HepG2 (cell line): ENCODE results near the gene PAFAH1B2. TPM values are rescaled to one million over a fixed set of nuclear protein-coding genes. Genes with fewer than 3 reads are reported as not detected.

Experiments
- ATAC-seq: fragments of 200-7000 bp; cut with Tn5 transposase; 3 replicates; pipeline ENCODE4 v1.9.1; 2020; ENCODE audit warnings: mild to moderate bottlenecking, moderate library complexity
- BruUV-seq: library from RNA; stranded (reverse); fragments of 400-500 nt; replicated peaks from 2 replicates; lab custom pipeline; 2021; lab: Mats Ljungman, UMichigan
- CTCF ChIA-PET: fragments of 300-600 bp; formaldehyde crosslinking; extraction: SDS; loops from one replicate; lab custom pipeline; 2021; ENCODE audit warnings: low total read pairs, inconsistent platforms, low intra/inter-chr PET ratio; lab: Yijun Ruan, JAX
- POLR2A ChIA-PET: fragments of 350-600 bp; sonication (Branson Sonifier 250); formaldehyde crosslinking; loops from one replicate; lab custom pipeline; 2020; ENCODE audit warnings: antibody characterized with exemption, inconsistent platforms; lab: Yijun Ruan, JAX
- DNase-seq: peaks from one replicate; pipeline ENCODE4 v3.0.0-alpha.2; 2015; ENCODE audit warnings: low spot score
- FAIRE-seq: peaks from 3 replicates; lab custom pipeline; 2011; peaks lifted over from hg19 to GRCh38; lab: Jason Lieb, UNC
- H2AFZ ChIP-seq: one replicate; pipeline ENCODE4 v1.6.1; 2011; ENCODE audit warnings: low read length, inconsistent platforms
- H3K27ac ChIP-seq: fragments of 300-600 bp; 3 replicates; pipeline ENCODE4 v1.8.0; 2011; ENCODE audit warnings: mixed run types, mild to moderate bottlenecking, mixed read lengths, low read length, inconsistent platforms; ENCODE audit not compliant: insufficient read depth; ENCODE audit errors: extremely low read length
- H3K27me3 ChIP-seq, 2 experiments: fragments of 200-600 bp in 1 of 2; 2 replicates in 1 of 2; 3 replicates in 1 of 2; pipeline versions ENCODE4 v1.6.0 to v1.8.0; 2011; ENCODE audit warnings: low read length in 2 of 2, mild to moderate bottlenecking in 2 of 2, moderate library complexity in 2 of 2, inconsistent platforms in 1 of 2; ENCODE audit not compliant: insufficient read depth in 2 of 2, control insufficient read depth in 1 of 2
- H3K36me3 ChIP-seq, 2 experiments: fragments of 200-600 bp in 1 of 2; replicated peaks in 1 of 2; 2 replicates in 1 of 2; 3 replicates in 1 of 2; pipeline versions ENCODE4 v1.5.1 to v1.8.0; 2011; ENCODE audit warnings: low read length in 2 of 2, inconsistent platforms in 1 of 2; ENCODE audit not compliant: insufficient read depth in 2 of 2, control insufficient read depth in 1 of 2
- H3K4me1 ChIP-seq: 2 replicates; pipeline ENCODE4 v1.5.1; 2012; ENCODE audit warnings: low read length, inconsistent platforms; ENCODE audit not compliant: insufficient read depth
- H3K4me2 ChIP-seq: 2 replicates; pipeline ENCODE4 v1.6.0; 2011; ENCODE audit warnings: low read depth, low read length, inconsistent platforms
- H3K4me3 ChIP-seq, 3 experiments: fragments of 200-600 bp in 1 of 3; sonication (generic), shearing (Covaris generic) in 1 of 3; replicated peaks in 1 of 3; 2 replicates each; pipeline ENCODE4 v1.5.1; 2011 to 2016; ENCODE audit warnings: low read length in 3 of 3, inconsistent platforms in 2 of 3, low read depth in 2 of 3, mild to moderate bottlenecking in 2 of 3, control low read depth in 1 of 3, mixed read lengths in 1 of 3; ENCODE audit not compliant: insufficient read depth in 1 of 3
- H3K79me2 ChIP-seq: one replicate; pipeline ENCODE4 v1.6.1; 2011; ENCODE audit warnings: low read length, inconsistent platforms; ENCODE audit not compliant: insufficient read depth
- H3K9ac ChIP-seq: 2 replicates; pipeline ENCODE4 v1.6.0; 2011; ENCODE audit warnings: mild to moderate bottlenecking, low read depth, low read length, inconsistent platforms; ENCODE audit not compliant: insufficient read depth
- H3K9me3 ChIP-seq: 2 replicates; pipeline ENCODE4 v1.5.1; 2012; ENCODE audit warnings: mild to moderate bottlenecking, low read length
- H4K20me1 ChIP-seq: 2 replicates; pipeline ENCODE4 v1.6.0; 2011; ENCODE audit warnings: inconsistent platforms, mild to moderate bottlenecking, low read length, moderate library complexity; ENCODE audit not compliant: insufficient read depth
- AGO2 ChIP-seq: fragments of 200-400 bp; formaldehyde crosslinking; optimal IDR thresholded peaks from 2 replicates; pipeline ENCODE3; 2017; ENCODE audit warnings: mild to moderate bottlenecking, low read depth, low read length, moderate library complexity
- CREB1 ChIP-seq, 2 experiments: fragments of 450-650 bp in 1 of 2; IDR thresholded peaks; 2 replicates each; pipeline ENCODE4 v1.6.1; 2016 to 2017; ENCODE audit warnings: control low read depth in 1 of 2, mild to moderate bottlenecking in 1 of 2, missing compliant biosample characterization in 1 of 2, missing genetic modification characterization in 1 of 2
- WGBS: methylation state at CpG from one replicate; pipeline ENCODE4 v1.1.6; 2017; ENCODE audit warnings: low lambda C conversion rate; 5-methylcytosine and 5-hydroxymethylcytosine counted together
- in situ Hi-C: cut with HindIII; loops from 2 replicates; pipeline ENCODE4 v1.10.0; 2017; ENCODE audit warnings: low pct_unique_long_range_greater_than_20kb; ENCODE audit not compliant: extremely low pct_ligation_motif_present
- intact Hi-C: fragments of 100-400 bp; cut with micrococcal nuclease; formaldehyde crosslinking; loops from one replicate; pipeline ENCODE4 v1.10.0; 2022; ENCODE audit not compliant: unreplicated experiment
- polyA plus RNA-seq, 8 experiments: library from polyadenylated mRNA; depleted of rRNA in 3 of 8; stranded (reverse) in 7 of 8; unstranded in 1 of 8; fragments of >200 nt; fragmentation: Illumina TruSeq in 4 of 8; extraction: Trizol in 4 of 8; gene quantifications; 2 replicates each; pipeline versions ENCODE4 v1.2.1 to v1.2.3, GENCODE V29; 2011 to 2016; ENCODE audit warnings: low read depth in 4 of 8, missing spikeins in 1 of 8, mixed read lengths in 1 of 8; ENCODE audit not compliant: insufficient read depth in 1 of 8
- total RNA-seq, 5 experiments: library from RNA; depleted of rRNA; stranded (reverse); fragments of >200 nt; fragmentation: Illumina TruSeq; extraction: Trizol; gene quantifications; 2 replicates each; pipeline ENCODE4 v1.2.3, GENCODE V29; 2016; ENCODE audit warnings: low read depth in 1 of 5
- TF ChIP-seq, protein P1 (sequence below): sonication (generic); formaldehyde crosslinking; IDR thresholded peaks from 2 replicates; pipeline ENCODE4 v1.4.0; 2020; ENCODE audit warnings: mild to moderate bottlenecking, missing genetic modification reagents, borderline replicate concordance
- TF ChIP-seq, protein P2 (sequence below): sonication (generic); formaldehyde crosslinking; IDR thresholded peaks from 2 replicates; pipeline ENCODE4 v1.8.1; 2023; ENCODE audit warnings: mild to moderate bottlenecking, missing genetic modification reagents

PAFAH1B2 gene
- total and polyA plus RNA-seq, 2 of the 13 experiments (the other 11 are each of a cell fraction or from before 2014, with no cell fraction given), result 28.8 to 104 TPM

DNA sequence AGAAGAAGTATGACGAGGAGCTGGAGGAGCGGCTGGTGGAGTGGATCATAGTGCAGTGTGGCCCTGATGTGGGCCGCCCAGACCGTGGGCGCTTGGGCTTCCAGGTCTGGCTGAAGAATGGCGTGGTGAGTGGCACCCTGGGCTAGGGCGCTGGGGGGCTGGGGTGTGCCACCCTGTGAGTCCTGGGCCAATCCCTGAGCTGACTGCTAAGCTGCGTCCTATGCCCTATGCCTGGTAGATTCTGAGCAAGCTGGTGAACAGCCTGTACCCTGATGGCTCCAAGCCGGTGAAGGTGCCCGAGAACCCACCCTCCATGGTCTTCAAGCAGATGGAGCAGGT lies 59.0 kb downstream of the PAFAH1B2 start:
- in situ Hi-C loops (no loop called here), intact Hi-C loops (no loop called here)
- no TSS peak for BruUV-seq
- no peaks in the 10 kb centered on the region for H4K20me1 ChIP-seq
- 96% methylated on average over 7 of the region's 10 CpGs for WGBS
- H3K9ac ChIP-seq, result no peak overlapping the region
- H3K27me3 ChIP-seq, result no peaks in the 10 kb centered on the region
- H3K9me3 ChIP-seq, result no peaks in the 10 kb centered on the region
- CTCF ChIA-PET, result no interaction called here
- H3K79me2 ChIP-seq, result no peaks in the 10 kb centered on the region
- H3K27ac ChIP-seq, result no peak overlapping the region
- FAIRE-seq, result no peak
- H3K4me1 ChIP-seq, result peaks cover 8% of the 10 kb centered on the region
- TF ChIP-seq, protein P1, sequence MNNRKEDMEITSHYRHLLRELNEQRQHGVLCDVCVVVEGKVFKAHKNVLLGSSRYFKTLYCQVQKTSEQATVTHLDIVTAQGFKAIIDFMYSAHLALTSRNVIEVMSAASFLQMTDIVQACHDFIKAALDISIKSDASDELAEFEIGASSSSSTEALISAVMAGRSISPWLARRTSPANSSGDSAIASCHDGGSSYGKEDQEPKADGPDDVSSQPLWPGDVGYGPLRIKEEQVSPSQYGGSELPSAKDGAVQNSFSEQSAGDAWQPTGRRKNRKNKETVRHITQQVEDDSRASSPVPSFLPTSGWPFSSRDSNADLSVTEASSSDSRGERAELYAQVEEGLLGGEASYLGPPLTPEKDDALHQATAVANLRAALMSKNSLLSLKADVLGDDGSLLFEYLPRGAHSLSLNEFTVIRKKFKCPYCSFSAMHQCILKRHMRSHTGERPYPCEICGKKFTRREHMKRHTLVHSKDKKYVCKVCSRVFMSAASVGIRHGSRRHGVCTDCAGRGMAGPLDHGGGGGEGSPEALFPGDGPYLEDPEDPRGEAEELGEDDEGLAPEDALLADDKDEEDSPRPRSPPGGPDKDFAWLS, result no peak
- no peak for TF ChIP-seq CREB1 (IDR thresholded peaks at IDR 0.05)
- TF ChIP-seq CREB1 (CRISPR knock-in tag; IDR thresholded peaks at IDR 0.05), result no peak
- peak; percentile 63 for TF ChIP-seq AGO2
- no peak overlapping the region for H3K4me2 ChIP-seq
- H3K4me3 ChIP-seq, result no peak overlapping the region
- no peak overlapping the region for H2AFZ ChIP-seq
- ATAC-seq, result no peak
- POLR2A ChIA-PET, result interaction anchor here (0.9 kb wide), 1 partner anchor 25 kb away, joined by 3 read pairs; the partner anchor contains the start of gene SIDT2
- DNase-seq, result no peak
- peaks cover 0 to 3% of the 10 kb centered on the region in 2 experiments; a peak in 1 of 5 replicates for H3K36me3 ChIP-seq

DNA sequence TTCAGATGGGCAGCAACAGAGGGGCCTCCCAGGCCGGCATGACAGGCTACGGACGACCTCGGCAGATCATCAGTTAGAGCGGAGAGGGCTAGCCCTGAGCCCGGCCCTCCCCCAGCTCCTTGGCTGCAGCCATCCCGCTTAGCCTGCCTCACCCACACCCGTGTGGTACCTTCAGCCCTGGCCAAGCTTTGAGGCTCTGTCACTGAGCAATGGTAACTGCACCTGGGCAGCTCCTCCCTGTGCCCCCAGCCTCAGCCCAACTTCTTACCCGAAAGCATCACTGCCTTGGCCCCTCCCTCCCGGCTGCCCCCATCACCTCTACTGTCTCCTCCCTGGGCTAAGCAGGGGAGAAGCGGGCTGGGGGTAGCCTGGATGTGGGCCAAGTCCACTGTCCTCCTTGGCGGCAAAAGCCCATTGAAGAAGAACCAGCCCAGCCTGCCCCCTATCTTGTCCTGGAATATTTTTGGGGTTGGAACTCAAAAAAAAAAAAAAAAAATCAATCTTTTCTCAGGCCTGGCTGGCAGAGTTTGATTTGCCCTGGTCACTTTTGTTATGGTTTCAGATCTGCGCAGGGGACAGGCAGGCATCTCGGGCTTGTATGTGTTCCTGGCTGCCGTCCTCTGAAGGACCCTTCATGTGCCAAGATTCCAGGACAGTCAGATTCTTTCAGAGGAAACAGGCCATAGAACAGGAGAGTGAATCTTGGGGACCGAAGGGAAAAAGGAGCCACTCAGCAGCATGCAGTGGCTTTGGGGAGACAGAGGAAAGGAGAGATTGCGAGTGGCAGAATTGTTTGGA lies 60.4 kb downstream of the PAFAH1B2 start:
- CTCF ChIA-PET, result no interaction called here
- no peak overlapping the region for H2AFZ ChIP-seq
- no peak for DNase-seq
- peak; percentile 22 for TF ChIP-seq AGO2
- TF ChIP-seq, protein P2, sequence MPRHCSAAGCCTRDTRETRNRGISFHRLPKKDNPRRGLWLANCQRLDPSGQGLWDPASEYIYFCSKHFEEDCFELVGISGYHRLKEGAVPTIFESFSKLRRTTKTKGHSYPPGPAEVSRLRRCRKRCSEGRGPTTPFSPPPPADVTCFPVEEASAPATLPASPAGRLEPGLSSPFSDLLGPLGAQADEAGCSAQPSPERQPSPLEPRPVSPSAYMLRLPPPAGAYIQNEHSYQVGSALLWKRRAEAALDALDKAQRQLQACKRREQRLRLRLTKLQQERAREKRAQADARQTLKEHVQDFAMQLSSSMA (CRISPR knock-in tag), result no peak
- TF ChIP-seq, all 625 proteins: peak for 1
- POLR2A ChIA-PET, result no interaction called here
- peaks cover 0 to 3% of the 10 kb centered on the region in 2 experiments; a peak in 1 of 5 replicates for H3K36me3 ChIP-seq
- H3K27ac ChIP-seq, result no peak overlapping the region
- no peaks in the 10 kb centered on the region for H3K9me3 ChIP-seq
- no peak overlapping the region for H3K4me3 ChIP-seq
- in situ Hi-C loops, result loop anchor here (5.0 kb wide), 1 partner anchor 72 kb away; no protein-coding TSS in a partner anchor
- no peak overlapping the region for H3K4me2 ChIP-seq
- no peaks in the 10 kb centered on the region for H4K20me1 ChIP-seq
- no peaks in the 10 kb centered on the region for H3K27me3 ChIP-seq
- FAIRE-seq, result no peak
- BruUV-seq, result no TSS peak
- no peak for ATAC-seq
- no peaks in the 10 kb centered on the region for H3K4me1 ChIP-seq
- H3K9ac ChIP-seq, result no peak overlapping the region
- H3K79me2 ChIP-seq, result no peaks in the 10 kb centered on the region
- 91% methylated on average over 10 of the region's 17 CpGs for WGBS
- intact Hi-C loops, result loop anchor here (5.0 kb wide), 1 partner anchor 72 kb away; no protein-coding TSS in a partner anchor
